ENCODE measurements around the gene LHPP.
"Not testable (repeated sequence)": the region's sequence is repeated elsewhere in the genome, so short reads cannot be mapped to it uniquely, and the experiment has no call there.

LHPP gene

GRCh38 chr10:124576526-124577420 is 115.2 kb downstream of the LHPP start:
- no peak for DNase-seq

DNA sequence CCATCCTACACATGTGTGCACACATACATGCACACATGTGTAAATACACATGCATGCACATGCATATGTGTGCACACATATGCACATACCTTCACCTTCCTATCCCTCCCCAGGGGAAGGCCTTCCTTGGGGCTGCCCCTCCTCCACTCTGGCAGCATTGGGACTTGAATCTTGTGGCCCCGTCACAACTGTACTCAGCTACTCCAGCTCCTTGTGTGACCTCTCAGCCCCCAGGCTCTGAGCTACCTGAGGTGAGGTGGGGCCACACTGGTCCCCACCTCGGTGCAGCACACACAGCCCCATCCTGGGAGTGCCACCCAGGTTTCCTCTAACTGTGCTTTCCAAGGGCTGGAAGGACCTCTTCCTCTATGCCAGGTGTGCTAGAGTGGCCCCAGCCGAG is 116.0 kb downstream of the LHPP start:
- no peak for DNase-seq

DNA sequence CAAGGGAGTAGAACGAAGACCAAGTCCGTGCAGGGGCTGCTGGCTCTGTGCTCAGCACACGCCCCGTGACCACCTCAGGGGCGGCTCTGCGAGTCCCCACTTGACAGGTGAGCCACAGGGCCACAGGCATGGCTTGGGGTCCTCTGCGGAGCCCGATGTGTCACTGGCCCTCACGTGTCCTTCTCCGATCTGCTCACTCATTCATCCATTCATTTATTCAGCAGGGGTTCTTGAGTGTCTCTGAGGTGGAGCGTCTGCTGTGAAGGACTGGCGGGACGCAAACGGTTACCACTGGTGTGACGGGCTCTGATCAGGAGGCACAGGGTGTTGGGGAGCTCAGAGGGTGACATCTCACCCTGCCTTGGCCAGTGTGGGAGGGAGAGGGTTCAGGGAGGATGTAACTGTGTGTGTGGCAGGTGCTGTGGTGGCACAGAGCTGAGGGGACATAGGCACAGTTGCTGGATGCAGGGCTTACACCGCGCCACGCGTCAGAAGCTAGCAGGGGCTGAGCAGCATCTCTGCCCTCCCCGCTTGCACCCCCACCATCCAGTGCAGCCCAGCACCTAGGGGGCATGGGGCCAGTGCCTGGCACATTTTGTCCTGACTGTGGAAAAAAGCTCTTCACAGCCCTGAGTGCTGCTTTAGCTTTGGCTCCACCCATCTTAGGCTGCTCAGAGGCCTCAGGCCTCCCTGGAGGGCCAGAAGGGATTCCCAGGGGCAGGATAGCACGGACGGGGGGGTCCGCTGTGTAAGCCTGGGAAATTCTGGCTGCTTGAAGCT is 116.8 kb downstream of the LHPP start:
- no peak for DNase-seq

GRCh38 chr10:124579011-124579399 is 117.4 kb downstream of the LHPP start:
- no peak for DNase-seq

GRCh38 chr10:124586142-124586541 is 124.5 kb downstream of the LHPP start:
- no peak for DNase-seq

GRCh38 chr10:124587811-124588211 is 126.2 kb downstream of the LHPP start:
- no peak for DNase-seq

DNA sequence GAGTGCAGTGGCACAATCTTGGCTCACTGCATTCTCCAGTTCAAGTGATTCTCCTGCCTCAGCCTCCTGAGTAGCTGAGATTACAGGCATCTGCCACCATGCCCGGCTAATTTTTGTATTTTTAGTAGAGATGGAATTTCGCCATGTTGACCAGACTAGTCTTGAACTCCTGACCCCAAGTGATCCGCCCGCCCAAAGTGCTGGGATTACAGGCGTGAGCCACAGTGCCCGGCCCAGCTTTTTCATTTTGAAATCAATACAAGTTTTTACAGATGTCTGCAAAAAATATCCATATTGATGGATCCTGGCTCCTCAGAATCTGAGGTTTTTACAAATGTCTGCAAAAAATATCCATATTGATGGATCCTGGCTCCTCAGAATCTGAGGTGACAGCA is 126.7 kb downstream of the LHPP start:
- DNase-seq = not testable (repeated sequence)

GRCh38 chr10:124588736-124589490 is 127.3 kb downstream of the LHPP start:
- DNase-seq = no peak

DNA sequence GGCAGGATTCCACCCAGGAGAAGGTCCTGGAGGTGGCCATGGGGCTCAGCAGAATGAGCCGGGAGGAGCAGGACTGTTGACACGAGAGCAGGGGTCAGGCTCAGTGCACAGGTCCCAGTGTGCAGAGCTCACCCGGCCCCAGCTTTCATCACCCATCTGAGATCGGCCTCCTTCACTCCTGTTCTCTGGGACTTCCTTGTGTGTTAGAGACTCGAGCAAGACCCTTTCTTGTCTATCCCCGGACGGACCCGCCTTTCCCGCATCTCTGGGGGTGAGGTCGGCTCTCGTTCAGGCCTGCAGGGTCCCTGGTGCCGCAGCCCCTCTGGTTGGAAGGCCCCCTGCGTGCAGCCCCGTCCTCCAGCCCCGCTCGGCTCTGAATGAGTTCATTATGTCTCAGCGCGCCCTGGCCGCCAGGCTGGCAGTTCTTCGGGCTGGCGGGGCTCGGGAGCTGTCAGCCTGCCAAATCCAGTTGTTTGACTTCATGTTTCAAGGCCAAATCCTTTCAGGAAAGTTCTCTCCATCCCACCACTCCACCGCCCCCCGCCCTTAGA is 127.9 kb downstream of the LHPP start:
- DNase-seq = no peak

- DNase-seq = no peak
Observed at GRCh38 chr10:124590216-124591122, 128.8 kb downstream of the LHPP start.

- no peak for DNase-seq
Observed at GRCh38 chr10:124591123-124591495, 129.5 kb downstream of the LHPP start.

- no peak for DNase-seq
Observed at GRCh38 chr10:124592101-124592500, 130.5 kb downstream of the LHPP start.

- DNase-seq = no peak
Observed at GRCh38 chr10:124592736-124593430, 131.3 kb downstream of the LHPP start.

DNA sequence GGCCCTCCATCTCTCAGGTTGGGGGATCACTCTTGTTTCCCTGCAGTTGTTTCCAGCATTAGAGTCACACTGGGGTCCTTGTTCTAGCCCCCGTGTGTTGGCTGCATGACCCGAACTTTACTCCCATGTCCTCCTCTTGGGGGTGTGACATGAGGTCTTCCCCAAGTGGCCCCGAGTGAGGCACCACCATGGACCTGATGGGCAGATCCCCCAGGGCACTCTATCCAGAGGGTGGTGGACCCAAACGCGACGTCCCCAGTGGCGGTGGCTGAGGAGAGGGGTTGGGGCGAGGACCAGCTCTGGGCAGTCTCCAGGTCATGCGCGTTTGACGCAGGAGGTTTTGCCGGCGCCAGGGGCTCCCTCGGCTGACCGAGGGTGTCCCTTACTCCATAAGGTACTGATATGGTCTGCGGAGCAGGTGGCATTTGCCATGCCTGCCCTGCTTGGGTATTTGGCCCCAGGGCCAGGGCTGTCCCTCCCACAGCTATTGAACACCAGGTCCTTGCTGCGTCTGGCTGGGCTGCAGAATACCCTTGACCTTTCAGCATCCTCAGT is 131.9 kb downstream of the LHPP start:
- no peak for DNase-seq

DNA sequence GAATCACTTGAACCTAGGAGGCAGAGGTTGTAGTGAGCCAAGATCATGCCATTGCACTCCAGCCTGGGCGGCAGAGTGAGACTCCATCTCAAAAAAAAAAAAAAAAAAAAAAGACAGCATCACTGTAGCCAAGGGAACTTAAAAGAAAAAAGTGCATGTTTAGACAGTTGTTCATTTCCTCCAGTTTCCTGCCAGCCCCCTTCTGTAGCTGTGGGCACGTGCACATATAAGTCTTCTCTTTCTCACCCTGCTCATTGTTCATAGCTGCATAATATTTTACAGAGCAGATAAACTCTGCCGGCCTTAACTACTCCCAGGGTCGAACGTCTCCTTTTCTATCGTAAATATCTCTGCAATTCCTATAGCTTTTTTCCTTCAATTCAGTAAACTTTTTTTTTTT is 132.6 kb downstream of the LHPP start:
- DNase-seq = no peak

DNA sequence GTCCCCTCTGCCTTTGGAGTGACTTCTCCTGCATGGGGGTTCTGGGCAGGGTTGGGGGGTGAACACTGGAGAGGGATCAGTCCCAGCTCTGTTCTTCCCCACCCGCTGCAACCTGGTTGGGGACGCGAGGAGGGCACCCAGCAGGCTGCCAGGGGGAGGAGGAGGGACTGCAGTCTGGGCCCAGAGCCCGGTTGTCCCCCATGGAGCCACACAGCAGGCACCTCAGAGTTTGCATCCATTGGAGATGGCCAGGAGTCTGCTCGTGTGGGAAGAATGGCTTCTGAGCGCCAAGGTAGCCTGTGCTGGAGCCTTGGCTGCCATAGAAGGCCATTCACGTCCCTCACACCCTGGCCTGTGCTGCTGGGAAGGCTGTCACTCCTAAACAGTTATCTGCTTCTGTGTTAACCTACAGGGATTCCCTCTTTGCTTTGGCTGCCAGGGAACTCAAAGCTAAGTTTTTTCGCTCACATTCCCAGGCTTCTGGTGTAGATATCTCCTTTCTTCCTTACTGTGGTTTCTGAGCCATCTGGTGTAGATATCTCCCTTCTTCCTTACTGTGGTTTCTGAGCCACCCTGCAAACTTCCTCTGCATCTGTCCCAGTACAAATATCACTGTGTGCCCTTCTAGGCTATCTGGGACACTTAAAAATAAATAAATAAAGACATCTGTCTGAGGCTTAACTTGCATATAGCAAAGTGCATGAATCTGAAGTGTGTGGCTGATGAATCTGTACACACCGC is 133.7 kb downstream of the LHPP start:
- DNase-seq = no peak

- DNase-seq = no peak
Observed at GRCh38 chr10:124596116-124596785, 134.6 kb downstream of the LHPP start.

GRCh38 chr10:124596962-124597845 is 135.6 kb downstream of the LHPP start:
- no peak for DNase-seq

- no peak for DNase-seq
Observed at GRCh38 chr10:124597846-124598165, 136.2 kb downstream of the LHPP start.
